Caco-2 (cell line): ENCODE data around the gene GASK1A. TPM values are rescaled to one million over a fixed set of nuclear protein-coding genes. Genes with fewer than 3 reads are reported as not detected.

Source experiments
- BruUV-seq: library from RNA; stranded (reverse); fragments of 400-500 nt; replicated peaks from 2 replicates; lab custom pipeline; 2021; lab: Mats Ljungman, UMichigan
- CTCF ChIA-PET: fragments of 300-600 bp; sonication (Branson Sonifier 250); formaldehyde crosslinking; loops from one replicate; lab custom pipeline; 2022; ENCODE audit warnings: antibody characterized with exemption; lab: Charles Lee
- POLR2A ChIA-PET: fragments of 300-600 bp; sonication (Branson Sonifier 250); formaldehyde crosslinking; loops from one replicate; lab custom pipeline; 2022; ENCODE audit warnings: antibody characterized with exemption; lab: Charles Lee
- DNase-seq, 2 experiments: peaks; one replicate each; pipeline versions ENCODE4 v3.0.0 to v3.0.0-alpha.2; 2020 to 2022
- H3K27me3 ChIP-seq: replicated peaks from 2 replicates; pipeline ENCODE4 v1.6.0; 2011; ENCODE audit warnings: low read length; ENCODE audit not compliant: control insufficient read depth, insufficient read depth
- H3K36me3 ChIP-seq: 2 replicates; pipeline ENCODE4 v1.5.1; 2011; ENCODE audit warnings: low read length; ENCODE audit not compliant: control insufficient read depth, insufficient read depth
- H3K4me1 ChIP-seq: fragments of 250-450 bp; sonication (Bioruptor Pico); 2 replicates; pipeline ENCODE4 v1.5.1; 2020; ENCODE audit warnings: mild to moderate bottlenecking
- H3K4me3 ChIP-seq: 2 replicates; pipeline ENCODE4 v1.5.1; 2011; ENCODE audit warnings: low read depth, mild to moderate bottlenecking, control low read depth, low read length
- H3K9me3 ChIP-seq: fragments of 250-450 bp; sonication (Bioruptor Pico); 2 replicates; pipeline ENCODE4 v1.5.1; 2020; ENCODE audit warnings: mild to moderate bottlenecking, moderate library complexity
- H3K27ac Mint-ChIP-seq: one replicate; pipeline ENCODE4 v1.8.0; 2022; ENCODE audit warnings: mixed read lengths; ENCODE audit not compliant: unreplicated experiment
- H3K27me3 Mint-ChIP-seq: one replicate; pipeline ENCODE4 v1.8.0; 2022; ENCODE audit warnings: mixed read lengths; ENCODE audit not compliant: insufficient read depth, unreplicated experiment
- H3K36me3 Mint-ChIP-seq: one replicate; pipeline ENCODE4 v1.8.0; 2022; ENCODE audit warnings: mild to moderate bottlenecking, mixed read lengths; ENCODE audit not compliant: insufficient read depth, unreplicated experiment
- H3K4me1 Mint-ChIP-seq: one replicate; pipeline ENCODE4 v1.8.0; 2022; ENCODE audit warnings: low read depth, mixed read lengths; ENCODE audit not compliant: unreplicated experiment
- H3K4me3 Mint-ChIP-seq: one replicate; pipeline ENCODE4 v1.8.0; 2022; ENCODE audit warnings: mild to moderate bottlenecking, moderate library complexity, mixed read lengths; ENCODE audit not compliant: unreplicated experiment
- H3K9me3 Mint-ChIP-seq: one replicate; pipeline ENCODE4 v1.8.0; 2022; ENCODE audit warnings: mixed read lengths; ENCODE audit not compliant: unreplicated experiment
- CTCF ChIP-seq, 2 experiments: fragments of 200-600 bp in 1 of 2; IDR thresholded peaks; 1 replicate in 1 of 2; 2 replicates in 1 of 2; pipeline versions ENCODE4 v1.5.1 to v1.8.0; 2011 to 2022; ENCODE audit warnings: antibody characterized with exemption in 1 of 2, control low read depth in 1 of 2, inconsistent platforms in 1 of 2, low read depth in 1 of 2, low read length in 1 of 2, mild to moderate bottlenecking in 1 of 2, moderate library complexity in 1 of 2; ENCODE audit not compliant: insufficient read depth in 1 of 2, severe bottlenecking in 1 of 2, unreplicated experiment in 1 of 2
- intact Hi-C: fragments of 100-400 bp; cut with micrococcal nuclease; formaldehyde crosslinking; loops from one replicate; pipeline ENCODE4 v1.10.0; 2022; ENCODE audit not compliant: unreplicated experiment
- total RNA-seq: library from RNA; stranded (reverse); gene quantifications from 2 replicates; pipeline ENCODE4 v1.2.3, GENCODE V29; 2022

Gene GASK1A
- total RNA-seq, 1 experiment from 2014 or later, result 0.16 TPM

- Mint-ChIP-seq H3K36me3 (no peaks in the 10 kb centered on the region), H3K27me3 (peaks cover 25% of the 10 kb centered on the region), H3K4me3 (no peak overlapping the region), H3K9me3 (no peaks in the 10 kb centered on the region), H3K27ac (no peak overlapping the region), H3K4me1 (no peaks in the 10 kb centered on the region)
- no peaks in the 10 kb centered on the region for H3K36me3 ChIP-seq
- no peaks in the 10 kb centered on the region for H3K9me3 ChIP-seq
- intact Hi-C loops, result no loop called here
- TF ChIP-seq CTCF (IDR thresholded peaks at IDR 0.05; ENCODE audit: insufficient read depth in 1 of 2, low read depth in 1 of 2, low read length in 1 of 2, severe bottlenecking in 1 of 2, unreplicated experiment in 1 of 2), result no peak
- no peaks in the 10 kb centered on the region for H3K27me3 ChIP-seq
- ChIA-PET POLR2A (no interaction called here), CTCF (no interaction called here)
- H3K4me3 ChIP-seq, result no peak overlapping the region
- H3K4me1 ChIP-seq, result no peaks in the 10 kb centered on the region
- no TSS peak for BruUV-seq
- DNase-seq, result no peak
Measured at GRCh38 chr3:43001094-43001553, 22.0 kb downstream of the GASK1A start.

GRCh38 chr3:43001556-43002121 is 22.5 kb downstream of the GASK1A start:
- H3K36me3 ChIP-seq, result no peaks in the 10 kb centered on the region
- Mint-ChIP-seq H3K9me3 (no peaks in the 10 kb centered on the region), H3K27me3 (peaks cover 27% of the 10 kb centered on the region), H3K36me3 (no peaks in the 10 kb centered on the region), H3K4me1 (no peaks in the 10 kb centered on the region), H3K27ac (no peak overlapping the region), H3K4me3 (no peak overlapping the region)
- CTCF ChIA-PET, result no interaction called here
- H3K9me3 ChIP-seq, result no peaks in the 10 kb centered on the region
- intact Hi-C loops, result no loop called here
- BruUV-seq, result no TSS peak
- POLR2A ChIA-PET, result no interaction called here
- H3K27me3 ChIP-seq, result no peaks in the 10 kb centered on the region
- TF ChIP-seq CTCF (IDR thresholded peaks at IDR 0.05; ENCODE audit: insufficient read depth in 1 of 2, low read depth in 1 of 2, low read length in 1 of 2, severe bottlenecking in 1 of 2, unreplicated experiment in 1 of 2), result no peak
- H3K4me3 ChIP-seq, result no peak overlapping the region
- no peak for DNase-seq
- no peaks in the 10 kb centered on the region for H3K4me1 ChIP-seq

- no peak for TF ChIP-seq CTCF (IDR thresholded peaks at IDR 0.05; ENCODE audit: insufficient read depth in 1 of 2, low read depth in 1 of 2, low read length in 1 of 2, severe bottlenecking in 1 of 2, unreplicated experiment in 1 of 2)
- BruUV-seq, result no TSS peak
- H3K4me1 Mint-ChIP-seq, result no peaks in the 10 kb centered on the region
- no peak overlapping the region for H3K4me3 Mint-ChIP-seq
- ChIA-PET POLR2A (no interaction called here), CTCF (no interaction called here)
- H3K9me3 Mint-ChIP-seq, result no peaks in the 10 kb centered on the region
- H3K4me3 ChIP-seq, result no peak overlapping the region
- no peaks in the 10 kb centered on the region for H3K36me3 ChIP-seq
- H3K9me3 ChIP-seq, result no peaks in the 10 kb centered on the region
- H3K27ac Mint-ChIP-seq, result no peak overlapping the region
- DNase-seq, result no peak
- no peaks in the 10 kb centered on the region for H3K36me3 Mint-ChIP-seq
- H3K27me3 Mint-ChIP-seq, result peaks cover 19% of the 10 kb centered on the region
- H3K4me1 ChIP-seq, result no peaks in the 10 kb centered on the region
- H3K27me3 ChIP-seq, result no peaks in the 10 kb centered on the region; the same call in 1 of the 2 replicates
- intact Hi-C loops, result no loop called here
Measured at GRCh38 chr3:43004282-43004681, 25.2 kb downstream of the GASK1A start.
